ENCODE measurements around the gene ROBO1. TPM values are rescaled to one million over a fixed set of nuclear protein-coding genes. Genes with fewer than 3 reads are reported as not detected.

Gene ROBO1
- total RNA-seq, 4 donors from 2014 or later, result 25.0 to 42.6 (median 35.7) TPM

- no peak for DNase-seq
- H3K4me3 ChIP-seq, result no peak overlapping the region
- no peaks in the 10 kb centered on the region for H3K36me3 ChIP-seq
- H3K27me3 ChIP-seq, result no peaks in the 10 kb centered on the region
- H3K4me1 ChIP-seq, result peaks cover 3 to 13% (median 6%) of the 10 kb centered on the region in 3 donors
- no peak overlapping the region for H3K27ac ChIP-seq
- intact Hi-C loops (cut with DNase I), result no loop called here
- whole genome bisulfite sequencing, 2 donors, result 80 to 84% methylated on average over 7 of the region's 7 CpGs
- H3K9me3 ChIP-seq, result no peaks in the 10 kb centered on the region
- TF ChIP-seq POLR2A (IDR thresholded peaks at IDR 0.05) (no peak), CTCF (IDR thresholded peaks at IDR 0.05) (no peak)
Measured at GRCh38 chr3:78848392-78849288, 919.2 kb downstream of the ROBO1 start.

GRCh38 chr3:78847603-78848002, 920.2 kb downstream of the ROBO1 start:
- WGBS, 2 donors, result 49 to 57% methylated on average over 3 of the region's 3 CpGs
- Histone ChIP-seq H3K36me3 (no peaks in the 10 kb centered on the region), H3K4me1 (peaks cover 3 to 13% (median 6%) of the 10 kb centered on the region in 3 donors), H3K27ac (no peak overlapping the region), H3K27me3 (no peaks in the 10 kb centered on the region), H3K4me3 (no peak overlapping the region), H3K9me3 (no peaks in the 10 kb centered on the region)
- DNase-seq, result no peak
- TF ChIP-seq POLR2A (IDR thresholded peaks at IDR 0.05) (no peak), CTCF (IDR thresholded peaks at IDR 0.05) (no peak)
- intact Hi-C loops (cut with DNase I), result no loop called here

- intact Hi-C loops (cut with DNase I), result no loop called here
- H3K27me3 ChIP-seq, result no peaks in the 10 kb centered on the region
- TF ChIP-seq POLR2A (IDR thresholded peaks at IDR 0.05) (no peak), CTCF (IDR thresholded peaks at IDR 0.05) (no peak)
- H3K36me3 ChIP-seq, result no peaks in the 10 kb centered on the region
- no peaks in the 10 kb centered on the region for H3K9me3 ChIP-seq
- WGBS, 2 donors, result 24 to 27% methylated on average over 4 of the region's 4 CpGs
- no peak for DNase-seq
- H3K27ac ChIP-seq, result no peak overlapping the region
- H3K4me3 ChIP-seq, result no peak overlapping the region
- peaks cover 3 to 13% (median 6%) of the 10 kb centered on the region in 3 donors for H3K4me1 ChIP-seq
Measured at GRCh38 chr3:78847203-78847602, 920.6 kb downstream of the ROBO1 start.

- WGBS, 2 donors, result 12 to 14% methylated on average over 3 of the region's 3 CpGs
- intact Hi-C loops (cut with DNase I), result no loop called here
- H3K4me3 ChIP-seq, result no peak overlapping the region
- no peak for TF ChIP-seq CTCF (IDR thresholded peaks at IDR 0.05)
- TF ChIP-seq POLR2A (IDR thresholded peaks at IDR 0.05), result no peak
- H3K9me3 ChIP-seq, result no peaks in the 10 kb centered on the region
- peaks cover 3 to 13% (median 6%) of the 10 kb centered on the region in 3 donors for H3K4me1 ChIP-seq
- no peaks in the 10 kb centered on the region for H3K27me3 ChIP-seq
- no peak for DNase-seq
- H3K27ac ChIP-seq, result no peak overlapping the region
- H3K36me3 ChIP-seq, result no peaks in the 10 kb centered on the region
Measured at GRCh38 chr3:78846718-78847117, 921.1 kb downstream of the ROBO1 start.

GRCh38 chr3:78845605-78846004, 922.2 kb downstream of the ROBO1 start:
- intact Hi-C loops (cut with DNase I), result no loop called here
- no peak overlapping the region for H3K27ac ChIP-seq
- H3K36me3 ChIP-seq, result no peaks in the 10 kb centered on the region
- H3K4me3 ChIP-seq, result no peak overlapping the region
- no peaks in the 10 kb centered on the region for H3K27me3 ChIP-seq
- H3K9me3 ChIP-seq, result no peaks in the 10 kb centered on the region
- peaks cover 3 to 13% (median 6%) of the 10 kb centered on the region in 3 donors for H3K4me1 ChIP-seq
- 41 to 58% methylated on average over 3 of the region's 3 CpGs for WGBS, 2 donors
- DNase-seq, result no peak
- no peak for TF ChIP-seq POLR2A (IDR thresholded peaks at IDR 0.05)
- TF ChIP-seq CTCF (IDR thresholded peaks at IDR 0.05), result no peak
